Stimulated activated CD4-positive, alpha-beta T cell treated with anti-CD3 and anti-CD28 coated beads, TNF-alpha, amount 100 ng/mL, for 48 hours (primary cell): ENCODE results near the gene GCSAM.

ENCODE experiments used
- DNase-seq, 3 donors: peaks; one replicate each; pipeline ENCODE4 v3.0.0-alpha.2; 2020; ENCODE audit warnings: low read depth in 3 of 3

Gene GCSAM

GRCh38 chr3:112132975-112133448 lies at the start of gene GCSAM:
Gene GCSAM (minus strand): TSS chr3:112133248. CDS start chr3:112133120, 128 bp downstream.
- DNase-seq = peak; percentile 25 to 46 (median 42)

- no peak for DNase-seq
Measured at GRCh38 chr3:112175646-112176045, 42.6 kb upstream of the GCSAM start.

- DNase-seq = no peak
Measured at GRCh38 chr3:112175037-112175436, 42.0 kb upstream of the GCSAM start.

GRCh38 chr3:112171144-112171543 lies 38.1 kb upstream of the GCSAM start:
- no peak for DNase-seq

GRCh38 chr3:112170046-112170445 lies 37.0 kb upstream of the GCSAM start:
- no peak for DNase-seq

- no peak for DNase-seq
Measured at GRCh38 chr3:112167758-112168157, 34.7 kb upstream of the GCSAM start.

- DNase-seq = no peak
Measured at GRCh38 chr3:112149136-112149535, 16.1 kb upstream of the GCSAM start.

- no peak for DNase-seq
Measured at GRCh38 chr3:112143689-112144088, 10.6 kb upstream of the GCSAM start.

GRCh38 chr3:112143251-112143650 lies 10.2 kb upstream of the GCSAM start:
- DNase-seq = no peak

GRCh38 chr3:112141293-112141692 lies 8.2 kb upstream of the GCSAM start:
- DNase-seq = no peak

- no peak for DNase-seq
Measured at GRCh38 chr3:112140584-112140983, 7.5 kb upstream of the GCSAM start.

- no peak for DNase-seq
Measured at GRCh38 chr3:112138219-112138969, 5.3 kb upstream of the GCSAM start.

- no peak for DNase-seq
Measured at GRCh38 chr3:112137781-112138180, 4.7 kb upstream of the GCSAM start.

GRCh38 chr3:112136959-112137693 lies 4.1 kb upstream of the GCSAM start:
- peak in 1 of 3 donors; percentile 36 for DNase-seq

GRCh38 chr3:112136046-112136445 lies 3.0 kb upstream of the GCSAM start:
- DNase-seq = no peak

- DNase-seq = no peak
Measured at GRCh38 chr3:112134335-112135124, 1.5 kb upstream of the GCSAM start.

GRCh38 chr3:112133626-112134334 lies 732 bp upstream of the GCSAM start:
- no peak for DNase-seq

GRCh38 chr3:112132554-112132953 lies 494 bp downstream of the GCSAM start:
- no peak for DNase-seq

- DNase-seq = no peak
Measured at GRCh38 chr3:112132088-112132487, 960 bp downstream of the GCSAM start.

GRCh38 chr3:112131111-112131510 lies 1.9 kb downstream of the GCSAM start:
- no peak for DNase-seq

GRCh38 chr3:112130638-112130993 lies 2.4 kb downstream of the GCSAM start:
- DNase-seq = no peak
